Activated T-cell treated with anti-CD3 and anti-CD28 coated beads, Interleukin-2, amount 50 U/mL, for 72 hours (primary cell): Measurements from ENCODE around the gene MXD4. TPM values are rescaled to one million over a fixed set of nuclear protein-coding genes. Genes with fewer than 3 reads are reported as not detected.

Source experiments
- ATAC-seq, 2 donors: fragments of 150-1000 bp; cut with Tn5 transposase; replicated peaks in 1 of 2; 2 replicates each; pipeline ENCODE4 v1.10.0; 2021; ENCODE audit warnings: moderate library complexity in 2 of 2, mild to moderate bottlenecking in 1 of 2
- DNase-seq, 2 donors: peaks; one replicate each; pipeline ENCODE4 v3.0.0; 2021 to 2022; ENCODE audit warnings: mixed read lengths in 1 of 2
- H3K27ac Mint-ChIP-seq: one replicate; pipeline ENCODE4 v1.8.0; 2022; ENCODE audit warnings: mild to moderate bottlenecking, moderate library complexity, mixed read lengths
- H3K27me3 Mint-ChIP-seq: one replicate; pipeline ENCODE4 v1.8.0; 2022; ENCODE audit warnings: low read depth, mixed read lengths
- H3K36me3 Mint-ChIP-seq, 2 donors: one replicate each; pipeline ENCODE4 v1.8.0; 2022; ENCODE audit warnings: mixed read lengths in 2 of 2, mild to moderate bottlenecking in 1 of 2; ENCODE audit not compliant: insufficient read depth in 2 of 2
- H3K4me1 Mint-ChIP-seq: one replicate; pipeline ENCODE4 v1.8.0; 2022; ENCODE audit warnings: low read depth, mixed read lengths
- H3K4me3 Mint-ChIP-seq, 2 donors: one replicate each; pipeline ENCODE4 v1.8.0; 2022; ENCODE audit warnings: mild to moderate bottlenecking in 2 of 2, mixed read lengths in 2 of 2, moderate library complexity in 2 of 2
- H3K9me3 Mint-ChIP-seq, 2 donors: one replicate each; pipeline ENCODE4 v1.8.0; 2022; ENCODE audit warnings: mixed read lengths in 2 of 2
- total RNA-seq, 2 donors: library from RNA; stranded (reverse); gene quantifications; one replicate each; pipeline ENCODE4 v1.2.3, GENCODE V29; 2022

Gene MXD4
- total RNA-seq, 2 donors from 2014 or later: 10.1 to 11.3 TPM

DNA sequence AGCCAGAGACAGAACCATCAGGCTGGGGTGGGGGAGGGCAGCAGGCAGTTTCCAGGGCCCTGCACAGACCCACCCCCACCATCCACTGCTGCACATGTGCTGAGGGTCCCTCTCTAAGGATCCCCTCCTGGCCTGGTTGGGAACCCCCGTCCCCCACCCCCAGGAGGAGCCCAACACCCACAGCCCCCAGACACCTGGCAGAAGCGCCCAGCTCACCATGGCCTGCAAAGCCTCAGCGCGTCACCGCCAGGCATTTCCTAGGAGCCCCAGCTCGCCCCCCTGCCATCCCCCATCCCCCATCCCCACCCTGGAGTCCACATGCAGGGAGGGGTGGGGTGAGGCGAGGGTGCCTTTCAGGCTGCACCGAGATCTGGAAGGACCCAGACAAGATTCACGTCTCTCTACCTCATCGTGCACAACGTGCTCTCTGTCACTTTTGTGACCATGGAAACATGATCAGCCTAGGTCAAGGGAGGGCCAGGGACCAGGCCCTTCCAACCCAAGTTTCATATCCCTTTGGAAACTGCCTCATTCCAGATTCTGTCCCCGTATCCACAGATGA, 9.3 kb downstream of the MXD4 start:
- ATAC-seq (no peak), DNase-seq (no peak)
- Mint-ChIP-seq H3K27me3 (no peaks in the 10 kb centered on the region), H3K36me3 (no peaks in the 10 kb centered on the region), H3K4me3 (no peak overlapping the region), H3K4me1 (no peaks in the 10 kb centered on the region), H3K9me3 (no peaks in the 10 kb centered on the region), H3K27ac (no peak overlapping the region)

DNA sequence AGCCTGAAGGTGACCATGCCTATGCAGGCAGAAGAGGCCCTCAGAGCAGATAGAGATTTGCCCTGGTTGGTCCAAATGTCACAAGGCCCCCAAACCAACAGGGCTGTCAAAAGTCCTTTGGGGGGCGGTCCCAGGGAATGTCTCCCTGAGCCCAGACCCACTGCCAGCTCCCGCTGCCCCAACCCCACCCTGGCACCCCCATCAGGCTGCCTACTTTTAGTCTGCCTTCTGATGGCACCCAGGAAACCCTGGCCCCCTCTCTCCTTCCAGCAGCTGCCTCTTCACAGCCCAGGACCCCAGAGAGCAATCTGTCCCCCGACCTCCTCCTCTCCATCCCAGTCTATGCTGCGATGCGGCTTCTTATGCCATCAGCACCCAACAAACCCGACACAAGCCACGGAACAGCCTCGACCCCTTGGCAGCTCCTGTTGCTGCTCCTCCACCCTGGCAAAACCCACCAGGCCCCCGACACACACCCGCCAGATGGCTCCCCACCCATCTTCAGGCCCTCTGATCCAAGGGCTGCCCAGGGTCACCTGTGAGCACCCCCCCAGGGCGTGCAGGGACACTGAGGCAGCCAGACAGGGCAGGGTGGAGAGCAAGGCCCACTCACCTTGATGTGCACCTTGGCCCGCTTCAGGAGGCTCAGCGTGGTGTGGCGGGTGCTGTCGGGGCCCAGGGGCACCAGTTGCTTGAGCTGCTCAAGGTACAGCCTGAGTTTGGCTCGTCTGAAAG, 9.9 kb downstream of the MXD4 start:
- H3K4me3 Mint-ChIP-seq: no peak overlapping the region
- ATAC-seq (no peak), DNase-seq (no peak)
- H3K27me3 Mint-ChIP-seq: no peaks in the 10 kb centered on the region
- no peaks in the 10 kb centered on the region for H3K36me3 Mint-ChIP-seq
- no peaks in the 10 kb centered on the region for H3K9me3 Mint-ChIP-seq
- no peaks in the 10 kb centered on the region for H3K4me1 Mint-ChIP-seq
- H3K27ac Mint-ChIP-seq: no peak overlapping the region

DNA sequence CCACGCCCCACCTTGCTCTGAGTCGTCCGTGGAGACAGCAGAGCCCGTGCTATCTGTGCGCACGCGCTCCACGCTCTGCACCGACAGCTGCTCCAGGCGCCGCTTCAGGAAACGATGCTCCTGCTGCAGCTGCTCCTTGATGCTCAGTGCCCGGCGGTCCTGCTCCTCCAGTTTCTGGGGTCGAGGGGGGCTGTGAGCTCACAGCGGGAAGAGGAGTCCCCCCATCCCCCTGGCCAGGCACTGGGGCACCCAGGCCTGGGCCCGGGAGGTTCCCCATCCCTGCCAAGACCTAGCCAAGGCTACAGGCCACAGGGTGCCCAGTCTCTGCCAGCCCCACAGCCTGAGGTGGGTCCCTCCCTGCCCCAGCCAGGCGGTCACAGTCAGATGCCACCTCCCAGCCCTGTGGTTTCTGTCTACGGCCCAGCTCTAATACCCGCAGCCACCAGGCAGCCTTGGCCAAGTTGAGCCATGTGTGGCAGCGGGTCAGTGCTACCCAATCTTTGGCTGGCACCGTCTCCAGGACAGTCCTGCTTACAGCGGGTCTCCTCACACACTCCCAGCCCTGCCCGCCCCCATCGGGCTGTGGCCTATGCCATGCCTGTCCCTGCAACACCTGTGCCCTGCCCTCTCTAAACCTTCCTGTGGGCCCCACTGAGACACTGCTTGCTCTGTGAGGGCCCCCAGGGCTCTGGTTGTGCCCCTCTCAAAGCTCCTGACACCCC, 10.7 kb downstream of the MXD4 start:
- no peaks in the 10 kb centered on the region for H3K36me3 Mint-ChIP-seq
- ATAC-seq (peak in 1 of 2 donors; percentile 16), DNase-seq (peak in 1 of 2 donors; percentile 0)
- H3K9me3 Mint-ChIP-seq: no peaks in the 10 kb centered on the region
- no peaks in the 10 kb centered on the region for H3K4me1 Mint-ChIP-seq
- no peak overlapping the region for H3K27ac Mint-ChIP-seq
- H3K27me3 Mint-ChIP-seq: no peaks in the 10 kb centered on the region
- H3K4me3 Mint-ChIP-seq: no peak overlapping the region

DNA sequence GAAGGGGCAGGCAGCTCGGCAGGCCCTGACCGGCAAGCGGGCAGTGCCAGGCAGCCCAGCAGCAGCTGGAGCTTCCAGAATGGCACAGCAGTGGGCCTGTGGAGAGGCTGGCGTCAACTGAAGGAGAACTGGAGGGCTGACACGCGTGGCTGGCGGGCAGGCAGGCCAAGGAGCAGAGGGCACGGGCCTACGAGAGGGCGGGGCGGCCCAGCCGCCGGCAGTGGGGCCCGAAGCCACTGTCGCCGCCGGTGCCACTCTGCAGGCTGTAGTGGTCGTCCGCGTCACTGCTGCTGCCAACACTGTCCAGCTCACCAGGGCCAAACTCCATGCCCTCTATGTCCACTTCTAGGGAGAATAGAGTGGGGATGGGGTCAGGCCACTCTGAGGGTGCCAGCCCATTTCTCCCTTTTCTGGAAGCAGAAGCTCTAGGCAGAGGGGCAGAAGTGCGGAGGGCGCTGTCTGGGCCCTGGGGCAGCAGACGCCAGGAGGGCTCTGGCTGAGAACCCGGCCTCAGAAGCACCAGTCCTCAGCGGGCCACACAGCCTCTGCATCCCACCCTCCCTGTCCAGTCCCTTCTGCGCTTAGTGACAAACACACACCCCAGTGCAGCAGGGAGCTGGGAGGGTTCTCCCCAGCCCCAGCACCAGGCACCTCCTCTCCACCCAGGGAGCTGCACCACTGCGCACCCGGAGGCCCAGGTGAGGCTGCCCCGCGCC, 11.4 kb downstream of the MXD4 start:
- Mint-ChIP-seq H3K27ac (no peak overlapping the region), H3K9me3 (no peaks in the 10 kb centered on the region), H3K36me3 (no peaks in the 10 kb centered on the region), H3K4me1 (peaks cover under 1% of the 10 kb centered on the region), H3K27me3 (no peaks in the 10 kb centered on the region), H3K4me3 (no peak overlapping the region)
- ATAC-seq: no peak
- no peak for DNase-seq

DNA sequence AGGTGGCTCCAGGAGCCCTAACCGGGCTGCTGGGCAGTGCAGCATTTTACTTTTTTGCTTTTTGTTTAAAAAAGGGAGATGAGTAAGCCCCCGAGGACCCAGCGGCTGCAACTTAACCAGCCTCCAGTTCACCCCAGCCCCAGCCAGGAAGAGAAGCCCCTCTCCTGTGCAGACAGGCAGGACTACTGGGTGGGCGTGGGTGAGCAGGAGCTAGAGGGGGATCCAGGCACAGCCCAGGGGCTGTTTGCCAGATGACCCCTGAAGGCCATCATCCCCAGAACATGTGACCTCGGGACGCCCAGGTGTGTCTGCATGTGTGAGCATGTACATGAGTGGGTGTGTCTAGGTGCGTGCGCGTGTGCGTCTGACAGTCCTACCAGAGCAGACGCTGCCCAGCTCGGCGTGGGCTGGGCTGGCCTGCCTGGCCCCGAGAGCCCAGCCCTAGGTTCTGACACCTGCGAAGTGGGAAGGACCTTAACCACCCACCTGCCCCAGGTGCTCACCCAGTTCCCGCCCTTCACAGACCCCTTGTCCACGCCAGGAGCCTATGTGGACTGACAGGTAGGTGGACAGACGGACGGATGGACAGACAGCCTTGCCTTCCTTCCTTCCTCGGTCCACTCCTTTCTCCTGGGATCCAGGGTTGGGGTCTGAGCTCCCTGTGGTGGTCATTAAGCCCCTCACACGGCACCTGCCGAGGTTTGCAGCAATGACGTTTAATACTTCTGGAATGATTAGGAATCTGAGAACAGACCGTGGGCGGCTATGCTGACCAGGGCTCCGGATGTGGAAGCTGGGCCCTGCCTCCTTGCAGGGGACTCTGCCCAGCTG, 12.2 kb downstream of the MXD4 start:
- Mint-ChIP-seq H3K4me1 (peaks cover 8% of the 10 kb centered on the region), H3K27me3 (no peaks in the 10 kb centered on the region), H3K9me3 (no peaks in the 10 kb centered on the region), H3K4me3 (no peak overlapping the region), H3K36me3 (no peaks in the 10 kb centered on the region), H3K27ac (no peak overlapping the region)
- no peak for DNase-seq
- no peak for ATAC-seq

DNA sequence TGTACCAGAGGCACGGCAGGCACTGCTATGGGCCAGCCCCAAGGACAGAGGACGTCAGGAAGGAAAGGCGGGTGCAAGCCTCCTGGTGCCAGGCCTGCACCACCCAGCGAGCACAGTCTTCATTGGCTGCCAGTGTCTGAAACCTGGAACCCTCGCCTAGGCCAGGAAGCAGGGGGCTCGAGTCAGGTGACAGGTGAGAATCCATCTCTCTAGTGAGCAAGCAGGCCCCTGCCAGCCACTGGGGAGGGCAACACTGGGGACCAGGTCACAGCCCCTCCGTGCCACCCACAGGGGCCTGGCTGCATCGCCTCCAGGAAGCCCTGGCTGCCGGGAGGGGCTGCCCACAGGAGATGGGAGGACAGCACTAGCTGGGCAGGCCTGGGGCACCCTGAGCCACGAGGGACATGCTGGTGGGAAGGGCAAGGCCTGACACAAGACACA, 13.1 kb downstream of the MXD4 start:
- no peak for ATAC-seq
- no peak overlapping the region for H3K4me3 Mint-ChIP-seq
- DNase-seq: peak in 1 of 2 donors; percentile 0
- H3K27me3 Mint-ChIP-seq: no peaks in the 10 kb centered on the region
- H3K27ac Mint-ChIP-seq: no peak overlapping the region
- H3K4me1 Mint-ChIP-seq: peaks cover 14% of the 10 kb centered on the region
- no peaks in the 10 kb centered on the region for H3K36me3 Mint-ChIP-seq
- no peaks in the 10 kb centered on the region for H3K9me3 Mint-ChIP-seq

DNA sequence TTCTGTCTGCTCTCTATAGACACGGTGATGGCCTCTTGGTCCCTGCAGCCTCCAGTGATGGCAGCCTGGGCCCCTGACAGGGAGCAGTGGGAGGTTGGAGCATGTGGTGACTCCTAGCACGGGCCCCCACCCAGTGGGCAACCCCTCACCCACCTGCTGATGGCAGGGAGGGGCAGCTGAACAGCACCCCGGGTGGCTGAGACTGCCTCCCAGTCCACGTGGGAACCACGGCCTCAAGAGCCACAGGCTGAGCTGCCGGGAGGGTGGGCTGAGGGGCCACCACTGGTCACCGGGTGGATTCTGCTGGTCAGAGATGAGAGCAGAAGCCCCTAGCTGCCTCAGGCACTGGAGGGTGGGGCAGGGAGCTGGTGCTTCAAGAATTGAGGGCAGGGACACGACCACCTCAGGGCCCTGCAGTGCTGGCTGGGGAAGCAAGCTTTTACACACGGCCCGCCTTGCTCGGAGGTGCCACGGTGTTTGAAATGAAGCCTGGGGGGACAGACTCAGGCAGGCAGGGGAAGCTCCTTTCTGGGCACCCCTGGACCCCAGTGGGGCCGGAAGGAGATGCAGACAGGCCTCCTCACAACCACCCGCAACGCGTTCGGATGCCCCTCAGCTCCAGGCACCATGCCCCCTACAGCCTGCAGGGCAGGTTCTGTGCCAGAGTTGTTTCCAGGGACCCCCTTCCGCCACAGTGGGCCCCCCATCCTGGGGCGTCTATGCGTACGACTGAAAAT, 13.7 kb downstream of the MXD4 start:
- DNase-seq (no peak), ATAC-seq (no peak)
- Mint-ChIP-seq H3K36me3 (no peaks in the 10 kb centered on the region), H3K4me1 (peaks cover 20% of the 10 kb centered on the region), H3K9me3 (no peaks in the 10 kb centered on the region), H3K27ac (no peak overlapping the region), H3K4me3 (no peak overlapping the region), H3K27me3 (no peaks in the 10 kb centered on the region)

DNA sequence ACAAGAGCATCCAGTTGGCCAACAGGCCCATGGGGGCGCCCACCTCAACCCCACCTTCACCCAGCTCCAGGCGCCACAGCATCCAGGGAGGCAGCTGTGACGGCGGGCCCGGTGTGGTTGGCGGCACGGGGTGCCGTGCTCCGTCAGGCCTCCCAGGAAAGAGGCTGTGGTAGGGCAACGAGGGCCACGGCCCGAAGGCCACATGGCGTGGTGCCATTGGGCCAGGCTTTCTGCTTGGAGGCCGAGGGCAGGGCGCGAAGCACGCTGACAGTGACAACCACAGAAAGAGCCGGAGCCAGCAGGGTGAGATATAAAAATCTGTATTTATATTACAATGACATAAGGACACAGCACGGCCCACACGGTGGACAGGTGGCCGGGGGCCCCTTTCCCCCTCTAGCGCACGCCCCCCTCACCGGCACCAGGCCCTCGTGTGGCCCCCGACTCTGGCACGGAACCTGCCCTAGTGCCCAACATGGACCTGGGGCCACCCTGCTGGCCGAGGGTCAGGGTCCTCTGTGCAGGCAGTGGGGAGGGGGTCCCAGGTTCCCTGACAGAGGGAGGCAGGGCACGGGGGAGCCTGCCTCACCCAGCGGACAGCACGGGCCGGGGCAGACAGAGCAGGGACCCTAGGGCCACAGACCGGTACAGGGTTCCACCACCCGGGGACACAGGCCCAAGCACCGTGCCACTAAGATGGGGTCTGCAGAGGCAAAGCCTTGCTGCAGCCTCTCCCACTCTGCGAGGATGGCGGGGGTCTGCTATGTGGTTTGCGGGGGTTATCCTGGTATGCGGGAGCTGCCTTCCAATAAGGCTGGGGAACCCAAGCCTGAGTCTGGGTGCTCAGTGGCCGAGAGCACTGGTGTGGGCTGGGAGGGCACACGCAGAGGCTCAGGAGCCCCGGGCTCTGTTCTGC, 14.5 kb downstream of the MXD4 start:
- H3K4me1 Mint-ChIP-seq: peaks cover 21% of the 10 kb centered on the region
- no peak overlapping the region for H3K27ac Mint-ChIP-seq
- H3K36me3 Mint-ChIP-seq: no peaks in the 10 kb centered on the region
- no peak overlapping the region for H3K4me3 Mint-ChIP-seq
- no peaks in the 10 kb centered on the region for H3K27me3 Mint-ChIP-seq
- DNase-seq: no peak
- no peaks in the 10 kb centered on the region for H3K9me3 Mint-ChIP-seq
- ATAC-seq: no peak

DNA sequence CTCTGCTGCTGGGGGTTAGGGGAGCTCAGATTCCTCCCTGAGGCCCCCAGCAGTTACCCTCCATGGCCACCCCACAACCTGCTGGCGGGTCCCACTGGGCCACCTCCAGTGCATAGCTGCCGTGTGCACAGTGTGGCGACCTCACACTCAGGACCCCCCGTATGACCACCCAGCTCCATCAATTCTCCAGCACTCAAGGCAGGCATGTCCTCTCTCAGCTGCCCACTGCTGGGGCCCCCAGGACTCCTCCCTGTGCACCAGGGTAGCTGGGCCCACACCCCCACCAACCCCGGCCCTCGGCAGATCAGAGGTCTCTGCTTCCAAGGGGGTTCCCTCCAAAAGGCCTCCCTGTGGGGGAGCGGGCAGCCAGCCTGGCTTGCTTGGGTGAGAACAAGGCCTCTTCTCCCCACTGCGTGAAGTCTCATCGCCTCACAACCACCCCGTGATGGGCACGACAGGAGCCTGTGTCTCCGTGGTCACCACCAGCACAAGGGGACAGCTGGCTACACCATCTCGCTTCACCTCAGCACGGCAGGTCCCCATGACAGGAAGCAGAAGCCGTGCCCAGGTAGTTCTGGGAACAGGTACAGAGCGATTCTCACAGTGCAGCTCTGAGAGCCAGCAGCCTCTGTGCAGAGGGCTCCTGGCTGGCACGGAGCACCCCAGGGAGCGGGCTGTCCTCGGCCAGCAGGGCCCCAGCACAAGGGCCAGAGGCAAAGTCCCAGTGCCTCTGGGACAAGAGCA, 15.4 kb downstream of the MXD4 start:
- no peak overlapping the region for H3K4me3 Mint-ChIP-seq
- H3K4me1 Mint-ChIP-seq: peaks cover 21% of the 10 kb centered on the region
- no peak for ATAC-seq
- DNase-seq: peak in 1 of 2 donors; percentile 1
- no peak overlapping the region for H3K27ac Mint-ChIP-seq
- no peaks in the 10 kb centered on the region for H3K27me3 Mint-ChIP-seq
- no peaks in the 10 kb centered on the region for H3K9me3 Mint-ChIP-seq
- H3K36me3 Mint-ChIP-seq: no peaks in the 10 kb centered on the region

DNA sequence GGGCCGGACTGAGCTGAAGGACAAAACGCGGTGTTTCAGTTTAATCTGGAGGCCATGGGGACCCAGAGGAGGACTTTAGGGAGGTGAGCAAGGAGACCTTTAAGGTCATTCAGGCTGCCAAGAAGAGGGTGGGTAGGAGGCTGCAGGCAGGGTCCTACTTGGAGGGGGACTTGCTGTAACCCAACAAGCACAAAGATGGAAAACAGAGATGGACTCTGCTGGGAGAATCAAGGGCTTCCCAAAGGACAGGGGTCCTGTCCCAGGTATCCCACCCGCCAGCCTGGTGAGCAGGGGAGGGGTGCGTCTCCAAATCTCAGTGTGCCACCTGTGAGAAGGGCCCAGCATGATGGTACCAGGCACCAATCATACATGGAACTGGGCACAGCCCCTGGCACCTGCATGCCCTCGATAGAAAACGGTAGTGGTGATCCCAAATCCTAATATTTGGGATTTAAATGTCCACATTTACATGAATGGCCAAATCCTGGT, 16.1 kb downstream of the MXD4 start:
- Mint-ChIP-seq H3K36me3 (peaks cover 2% of the 10 kb centered on the region in 2 donors), H3K4me3 (no peak overlapping the region), H3K9me3 (no peaks in the 10 kb centered on the region), H3K27me3 (no peaks in the 10 kb centered on the region), H3K27ac (no peak overlapping the region), H3K4me1 (peaks cover 22% of the 10 kb centered on the region)
- no peak for ATAC-seq
- DNase-seq: no peak
